Activated CD8-positive, alpha-beta T cell treated with anti-CD3 and anti-CD28 coated beads for 36 hours (primary cell): Measurements from ENCODE around the gene TLN1. TPM values are rescaled to one million over a fixed set of nuclear protein-coding genes. Genes with fewer than 3 reads are reported as not detected.
A peak's percentile ranks its signal among the peaks of the same experiment; 100 is the strongest.

Experiments used
- ATAC-seq: fragments of 200-7000 bp; cut with Tn5 transposase; one replicate; pipeline ENCODE4 v1.10.0; 2021; ENCODE audit warnings: mild to moderate bottlenecking, moderate library complexity
- CTCF ChIA-PET: fragments of 350-600 bp; sonication (Branson Sonifier 250); formaldehyde crosslinking; loops from one replicate; lab custom pipeline; 2021; ENCODE audit warnings: antibody characterized with exemption; lab: Charles Lee
- POLR2A ChIA-PET: fragments of 350-600 bp; sonication (Branson Sonifier 250); formaldehyde crosslinking; loops from one replicate; lab custom pipeline; 2021; ENCODE audit warnings: antibody characterized with exemption; lab: Charles Lee
- DNase-seq: peaks from one replicate; pipeline ENCODE4 v3.0.0-alpha.2; 2020
- H3K27ac Mint-ChIP-seq: one replicate; pipeline ENCODE4 v1.8.0; 2021; ENCODE audit warnings: mild to moderate bottlenecking, mixed read lengths
- H3K27me3 Mint-ChIP-seq: one replicate; pipeline ENCODE4 v1.8.0; 2021; ENCODE audit warnings: mixed read lengths
- H3K36me3 Mint-ChIP-seq: one replicate; pipeline ENCODE4 v1.8.0; 2021; ENCODE audit warnings: low read depth, mixed read lengths
- H3K4me1 Mint-ChIP-seq: one replicate; pipeline ENCODE4 v1.8.0; 2021; ENCODE audit warnings: low read depth, mixed read lengths
- H3K4me3 Mint-ChIP-seq: one replicate; pipeline ENCODE4 v1.8.0; 2021; ENCODE audit warnings: mild to moderate bottlenecking, moderate library complexity, mixed read lengths
- H3K9me3 Mint-ChIP-seq: one replicate; pipeline ENCODE4 v1.8.0; 2021; ENCODE audit warnings: mixed read lengths
- CTCF ChIP-seq: fragments of 200-600 bp; IDR thresholded peaks from one replicate; pipeline ENCODE4 v1.8.0; 2022; ENCODE audit warnings: antibody characterized with exemption, mild to moderate bottlenecking
- intact Hi-C: fragments of 100-400 bp; cut with micrococcal nuclease; formaldehyde crosslinking; loops from one replicate; pipeline ENCODE4 v1.10.0; 2022
- total RNA-seq, 2 experiments: library from RNA; stranded (reverse); gene quantifications; one replicate each; pipeline ENCODE4 v1.2.3, GENCODE V29; 2021

TLN1 gene
- total RNA-seq, 2 experiments from 2014 or later = 212 to 219 TPM

DNA sequence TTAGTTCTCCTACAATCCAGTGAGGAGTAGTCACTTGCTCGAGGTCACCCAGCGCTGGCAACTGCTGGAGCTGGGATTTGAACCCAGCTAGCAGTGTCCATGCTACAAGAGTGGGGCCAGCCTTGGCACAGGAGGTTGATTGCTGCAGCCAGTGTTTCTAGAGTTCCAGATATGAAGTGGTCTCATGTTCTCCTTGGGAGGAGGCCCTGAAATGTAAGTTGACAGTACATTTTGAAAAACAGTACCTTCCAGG, 73.1 kb downstream of the TLN1 start:
- ATAC-seq (no peak), DNase-seq (no peak)
- Mint-ChIP-seq H3K27me3 (peaks cover 2% of the 10 kb centered on the region), H3K36me3 (peaks cover 44% of the 10 kb centered on the region), H3K4me1 (peaks cover 65% of the 10 kb centered on the region), H3K27ac (peak overlapping the region; percentile 96), H3K9me3 (no peaks in the 10 kb centered on the region), H3K4me3 (peak overlapping the region; percentile 81)
- ChIA-PET CTCF (interaction anchor here (0.9 to 24.5 kb wide), 18 partner anchors 9 to 223 kb away, joined by 3 to 313 read pairs (median 7); partner anchors contain the start of genes CA9, CREB3, SIT1 and TLN1), POLR2A (interaction anchor here (1.0 to 5.3 kb wide), 8 partner anchors 8 to 73 kb away, joined by 3 to 64 read pairs (median 6); partner anchors contain the start of genes CREB3 and TLN1)
- intact Hi-C loops = loop anchor here (5.0 to 10.0 kb wide), 2 partner anchors 68 to 156 kb away; partner anchors contain the start of genes HINT2 and SPAG8
- no peak for TF ChIP-seq CTCF

DNA sequence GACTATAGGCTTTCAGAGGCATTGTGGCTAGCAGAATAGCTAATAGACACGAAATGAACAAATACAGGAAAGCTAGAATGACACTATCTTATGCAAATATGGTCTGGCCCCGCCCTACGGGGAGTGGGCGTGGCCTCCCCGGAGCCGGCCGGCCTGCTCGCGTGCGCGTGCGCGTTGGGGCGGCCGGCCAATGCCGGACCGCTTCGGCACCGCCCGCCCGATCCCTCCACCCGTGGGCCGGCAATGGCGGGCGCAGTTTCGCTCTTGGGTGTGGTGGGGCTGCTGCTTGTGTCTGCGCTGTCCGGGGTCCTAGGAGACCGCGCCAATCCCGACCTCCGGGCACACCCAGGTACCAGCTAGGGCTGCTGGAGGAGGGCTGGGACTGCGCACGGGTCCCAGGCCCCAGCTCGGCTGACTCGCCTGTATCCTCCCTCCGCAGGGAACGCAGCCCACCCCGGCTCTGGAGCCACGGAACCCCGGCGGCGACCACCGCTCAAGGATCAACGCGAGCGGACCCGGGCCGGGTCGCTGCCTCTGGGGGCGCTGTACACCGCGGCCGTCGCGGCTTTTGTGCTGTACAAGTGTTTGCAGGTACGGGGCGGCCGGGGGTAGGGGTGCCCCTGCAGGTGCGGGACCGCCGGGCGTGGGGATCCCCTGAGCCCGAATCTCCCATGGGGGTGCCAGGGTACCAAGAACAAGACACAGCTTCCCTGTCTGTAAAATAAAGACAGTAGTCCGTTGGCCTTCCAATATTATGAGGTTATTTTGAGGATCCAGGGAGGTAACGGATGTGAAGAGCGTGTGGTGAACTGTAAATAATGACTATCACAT, 73.6 kb downstream of the TLN1 start, which contains the start of gene CCDC107:
TSS of gene CCDC107 (plus strand) at position 156 of the 831 bp plus-strand sequence. CDS start at position 244, 88 bp downstream.
- Mint-ChIP-seq H3K36me3 (peaks cover 43% of the 10 kb centered on the region), H3K4me3 (peak within 1 kb of the TSS; percentile 81), H3K27ac (peak within 1 kb of the TSS; percentile 96), H3K4me1 (peaks cover 63% of the 10 kb centered on the region), H3K27me3 (peaks cover 2% of the 10 kb centered on the region), H3K9me3 (no peaks in the 10 kb centered on the region)
- intact Hi-C loops = loop anchor here (5.0 to 10.0 kb wide), 2 partner anchors 69 to 156 kb away; partner anchors contain the start of genes HINT2 and SPAG8
- TF ChIP-seq CTCF = peak; percentile 96
- POLR2A ChIA-PET = interaction anchor here (0.7 to 5.3 kb wide), 17 partner anchors 9 to 154 kb away, joined by 3 to 64 read pairs (median 4); partner anchors contain the start of genes CREB3, SPAG8, TLN1 and TPM2
- ATAC-seq (peak; percentile 78), DNase-seq (peak; percentile 82)
- CTCF ChIA-PET = interaction anchor here (0.5 to 24.5 kb wide), 30 partner anchors 9 to 1412 kb away, joined by 3 to 313 read pairs (median 4); partner anchors contain the start of genes CA9, CREB3, SIT1 and SPAG8

DNA sequence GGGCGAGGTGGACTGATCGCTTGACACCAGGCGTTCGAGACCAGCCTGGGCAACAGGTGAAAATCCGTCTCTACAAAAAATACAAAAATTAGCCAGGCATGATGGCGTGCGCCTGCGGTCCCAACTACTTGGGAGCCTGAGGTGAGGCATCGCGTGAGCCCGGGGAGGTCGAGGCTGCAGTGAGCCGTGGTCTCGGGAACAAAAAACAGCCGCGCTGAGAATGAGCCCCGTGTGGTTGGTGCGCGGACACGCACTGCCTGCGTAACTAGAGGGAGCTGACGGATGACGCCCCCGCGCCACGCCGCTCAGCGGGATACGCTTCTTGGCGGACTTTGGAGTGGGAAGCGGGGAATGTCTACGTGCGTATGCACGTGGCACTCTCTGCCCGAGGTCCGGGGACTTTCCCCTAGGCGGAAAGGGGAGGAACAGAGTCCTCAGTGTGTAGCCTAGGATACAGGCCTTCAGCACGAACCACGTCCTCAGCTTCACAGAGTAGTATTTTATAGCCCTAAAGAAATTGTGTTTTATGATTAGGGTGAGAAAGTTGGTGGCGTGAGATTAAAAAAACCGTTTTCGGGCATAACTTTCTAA, 74.4 kb downstream of the TLN1 start, which contains the start of gene RMRP:
TSS of gene RMRP (minus strand) at position 474 of the 591 bp plus-strand sequence.
- POLR2A ChIA-PET = interaction anchor here (0.5 to 5.3 kb wide), 16 partner anchors 10 to 154 kb away, joined by 3 to 64 read pairs (median 4); partner anchors contain the start of genes CREB3, SPAG8, TLN1 and TPM2
- CTCF ChIA-PET = interaction anchor here (0.5 to 24.5 kb wide), 26 partner anchors 10 to 1412 kb away, joined by 3 to 313 read pairs (median 4); partner anchors contain the start of genes CA9, CREB3, SIT1 and SPAG8
- TF ChIP-seq CTCF = no peak
- DNase-seq = peak; percentile 97
- intact Hi-C loops = loop anchor here (5.0 to 10.0 kb wide), 2 partner anchors 70 to 157 kb away; partner anchors contain the start of genes HINT2 and SPAG8
- peaks cover 2% of the 10 kb centered on the region for H3K27me3 Mint-ChIP-seq
- H3K36me3 Mint-ChIP-seq = peaks cover 38% of the 10 kb centered on the region
- H3K4me1 Mint-ChIP-seq = peaks cover 59% of the 10 kb centered on the region
- H3K9me3 Mint-ChIP-seq = no peaks in the 10 kb centered on the region
- H3K4me3 Mint-ChIP-seq = peak within 1 kb of the TSS; percentile 81
- peak; percentile 95 for ATAC-seq
- peak within 1 kb of the TSS; percentile 96 for H3K27ac Mint-ChIP-seq

DNA sequence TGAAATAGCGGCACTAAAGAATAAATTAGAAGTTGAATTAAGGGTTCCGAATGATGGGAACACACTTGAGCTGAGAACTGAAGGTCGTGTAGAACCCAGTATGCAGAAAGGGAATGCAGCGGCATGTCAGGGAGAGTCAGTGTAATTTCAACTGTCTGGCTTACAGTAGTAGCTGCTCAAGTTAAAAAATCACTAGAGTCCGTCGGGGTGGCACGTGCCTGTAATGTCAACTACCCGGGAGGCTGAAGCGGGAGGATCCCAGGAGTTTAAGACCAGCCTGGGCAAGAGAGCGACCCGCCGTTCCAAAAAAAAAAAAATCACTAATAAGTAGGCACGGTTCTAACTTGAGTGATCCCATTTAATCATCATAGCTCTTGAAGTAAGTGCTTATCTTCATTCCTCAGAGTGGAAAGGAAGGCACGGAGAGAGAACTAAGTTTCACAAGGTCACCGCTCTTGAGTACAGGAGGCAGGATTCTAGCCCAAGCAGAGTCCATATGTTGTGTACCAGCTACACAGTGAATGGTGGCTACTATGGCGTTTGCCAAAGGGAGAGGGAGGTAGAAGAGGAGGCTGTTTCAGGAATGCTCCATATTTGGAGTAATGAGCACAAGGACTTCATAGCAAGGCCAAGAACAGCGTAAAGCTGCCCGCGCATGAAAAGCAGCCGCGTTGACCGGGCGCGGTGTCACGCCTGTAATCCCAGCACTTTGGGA, 75.0 kb downstream of the TLN1 start:
- H3K9me3 Mint-ChIP-seq = no peaks in the 10 kb centered on the region
- peaks cover 31% of the 10 kb centered on the region for H3K36me3 Mint-ChIP-seq
- intact Hi-C loops = loop anchor here (5.0 to 10.0 kb wide), 2 partner anchors 70 to 158 kb away; partner anchors contain the start of genes HINT2 and SPAG8
- ChIA-PET CTCF (interaction anchor here (0.8 to 24.5 kb wide), 17 partner anchors 9 to 225 kb away, joined by 3 to 313 read pairs (median 6); partner anchors contain the start of genes CREB3, SIT1, TLN1 and TPM2), POLR2A (interaction anchor here (0.5 to 5.3 kb wide), 13 partner anchors 10 to 155 kb away, joined by 3 to 64 read pairs (median 4); partner anchors contain the start of genes CREB3, SPAG8, TLN1 and TPM2)
- TF ChIP-seq CTCF = no peak
- peak overlapping the region; percentile 96 for H3K27ac Mint-ChIP-seq
- peaks cover 2% of the 10 kb centered on the region for H3K27me3 Mint-ChIP-seq
- DNase-seq (no peak), ATAC-seq (no peak)
- H3K4me3 Mint-ChIP-seq = peak overlapping the region; percentile 81
- H3K4me1 Mint-ChIP-seq = peaks cover 57% of the 10 kb centered on the region
